ENCODE data around the gene HTRA1.

HTRA1 gene

DNA sequence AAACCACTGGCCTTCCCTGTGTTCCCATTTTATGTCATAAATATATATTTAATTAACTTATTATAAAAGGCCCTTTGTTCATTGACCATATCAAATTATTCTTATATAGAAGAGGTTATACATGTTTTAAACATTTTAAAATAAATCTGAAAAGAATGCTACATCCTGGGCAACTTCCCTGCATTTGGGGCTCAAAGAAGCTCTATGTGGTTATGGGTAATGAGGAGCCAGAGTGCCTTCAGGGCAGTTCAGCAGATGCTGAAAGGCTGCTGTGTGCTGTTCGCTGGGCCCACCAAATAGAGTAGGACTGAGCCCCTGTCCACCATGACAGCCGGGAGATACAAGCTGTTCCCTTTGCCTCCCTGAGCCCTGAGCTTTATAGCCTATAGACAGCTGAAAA, 35.9 kb downstream of the HTRA1 start:
- no peak for DNase-seq

DNA sequence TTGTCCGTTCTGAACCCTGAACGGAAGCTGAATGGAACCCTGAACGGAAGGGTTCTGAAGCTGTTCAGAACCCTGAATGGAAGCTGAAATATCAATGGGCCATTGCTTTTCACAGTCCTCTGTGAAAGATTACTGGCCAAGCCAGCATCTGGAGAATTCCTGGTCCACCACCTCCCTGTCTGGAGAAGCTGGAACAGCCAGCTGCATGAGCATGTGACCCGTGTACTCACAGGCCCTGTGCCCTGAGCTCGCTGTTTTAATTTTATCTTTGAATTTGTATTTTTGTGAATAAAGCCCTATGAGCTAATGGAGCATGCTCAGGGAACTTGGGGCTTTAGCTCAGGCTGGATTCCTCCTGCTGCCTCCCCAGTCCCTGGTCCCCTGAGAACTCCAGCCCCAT, 37.2 kb downstream of the HTRA1 start:
- DNase-seq, result no peak

DNA sequence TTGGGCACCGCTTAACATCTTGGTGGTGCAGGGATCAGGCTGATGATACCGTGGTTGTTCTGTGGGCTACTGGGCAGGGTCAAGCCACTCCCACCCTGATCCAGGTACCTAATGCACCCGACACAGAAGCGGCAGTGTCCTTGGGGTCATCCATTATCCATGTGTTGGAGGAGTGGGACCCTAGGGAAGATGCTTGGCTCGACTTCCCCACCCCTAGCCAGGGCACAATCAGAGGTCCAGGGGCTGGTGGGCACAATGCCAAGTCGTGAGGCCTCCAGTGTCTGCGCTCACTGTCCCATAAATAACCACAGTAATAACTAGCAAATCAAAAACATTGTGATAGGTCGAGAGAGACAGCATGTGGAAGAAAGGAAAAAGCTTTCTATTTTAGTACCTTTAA, 37.7 kb downstream of the HTRA1 start:
- no peak for DNase-seq

DNA sequence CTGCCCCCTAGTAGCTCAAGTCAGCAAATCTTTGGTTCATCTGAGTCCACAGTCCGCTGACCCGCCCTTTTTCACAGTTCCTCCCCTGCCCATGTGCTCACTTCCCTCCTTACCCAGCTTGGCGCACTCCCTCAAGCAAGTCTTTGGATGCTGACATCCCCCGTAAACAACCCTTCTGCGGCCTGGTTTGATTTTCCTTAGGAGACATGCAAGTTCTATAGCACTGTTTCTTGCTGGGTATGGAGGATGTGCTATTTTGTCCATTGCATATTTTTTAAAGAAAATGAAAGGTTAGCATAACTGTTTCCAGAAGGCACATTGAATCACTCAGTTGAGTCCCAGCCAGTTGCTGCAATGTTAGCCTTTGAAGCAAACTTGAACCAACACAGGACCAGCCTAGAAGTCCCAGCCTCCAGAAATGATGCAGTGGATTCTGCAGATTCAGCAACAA, 38.2 kb downstream of the HTRA1 start:
- no peak for DNase-seq

DNA sequence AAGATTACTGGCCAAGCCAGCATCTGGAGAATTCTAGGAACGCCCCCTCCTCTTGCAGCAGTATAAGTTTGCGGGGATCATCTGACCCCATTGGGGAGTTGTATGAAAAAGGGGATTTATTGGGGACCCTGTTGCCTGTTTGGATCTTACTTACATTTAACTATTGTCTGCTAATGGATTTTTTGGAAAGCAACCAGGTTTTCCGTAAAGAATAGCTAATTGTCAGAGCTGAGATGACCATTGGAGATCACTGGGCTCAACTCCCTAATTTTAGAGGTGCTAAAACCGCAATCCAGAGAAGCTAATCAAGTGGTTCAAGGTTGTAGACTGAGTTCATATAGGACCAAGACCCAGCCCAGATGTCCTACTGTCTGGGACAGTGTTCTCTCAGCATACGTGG, 38.8 kb downstream of the HTRA1 start:
- DNase-seq, result no peak

DNA sequence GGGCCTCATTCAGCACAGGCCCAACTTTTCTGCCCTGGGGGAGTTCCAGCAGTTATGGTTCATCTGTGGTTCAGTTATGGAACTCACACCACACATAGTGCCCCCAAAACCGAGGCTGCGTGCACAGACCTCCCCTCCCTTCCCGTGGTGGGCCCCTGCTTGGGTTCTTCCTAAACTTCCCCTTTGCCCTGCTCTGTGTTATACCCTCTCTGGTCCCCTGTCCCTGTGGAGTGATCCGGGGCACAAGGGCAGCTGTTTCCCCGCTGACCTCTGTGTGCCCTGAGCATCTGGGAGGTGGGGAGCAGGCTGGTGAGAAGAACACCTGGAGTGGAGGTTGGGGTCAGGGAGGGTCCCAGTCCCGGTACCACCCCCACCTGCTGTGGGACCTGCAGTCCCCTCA, 39.4 kb downstream of the HTRA1 start:
- DNase-seq, result no peak

DNA sequence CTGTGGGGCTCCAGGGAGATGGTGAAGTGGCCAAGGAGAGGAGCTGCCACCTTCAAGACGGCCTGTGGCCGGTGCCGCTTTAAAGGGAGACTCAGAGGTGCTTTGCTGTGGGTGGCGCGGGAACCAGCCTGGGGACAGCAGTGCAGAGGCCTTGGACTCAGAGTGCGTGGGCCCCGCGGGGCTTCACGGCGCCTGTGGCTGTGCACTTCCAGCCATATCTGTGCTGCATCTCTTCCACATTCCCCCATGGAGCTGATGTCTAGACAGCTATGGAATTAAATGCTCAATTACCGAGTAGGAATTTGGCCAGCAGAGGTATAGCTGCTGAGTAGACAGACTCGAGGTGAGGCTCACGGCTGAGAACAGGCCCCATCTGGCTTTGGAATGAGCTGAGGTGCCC, 41.7 kb downstream of the HTRA1 start:
- DNase-seq, result no peak

DNA sequence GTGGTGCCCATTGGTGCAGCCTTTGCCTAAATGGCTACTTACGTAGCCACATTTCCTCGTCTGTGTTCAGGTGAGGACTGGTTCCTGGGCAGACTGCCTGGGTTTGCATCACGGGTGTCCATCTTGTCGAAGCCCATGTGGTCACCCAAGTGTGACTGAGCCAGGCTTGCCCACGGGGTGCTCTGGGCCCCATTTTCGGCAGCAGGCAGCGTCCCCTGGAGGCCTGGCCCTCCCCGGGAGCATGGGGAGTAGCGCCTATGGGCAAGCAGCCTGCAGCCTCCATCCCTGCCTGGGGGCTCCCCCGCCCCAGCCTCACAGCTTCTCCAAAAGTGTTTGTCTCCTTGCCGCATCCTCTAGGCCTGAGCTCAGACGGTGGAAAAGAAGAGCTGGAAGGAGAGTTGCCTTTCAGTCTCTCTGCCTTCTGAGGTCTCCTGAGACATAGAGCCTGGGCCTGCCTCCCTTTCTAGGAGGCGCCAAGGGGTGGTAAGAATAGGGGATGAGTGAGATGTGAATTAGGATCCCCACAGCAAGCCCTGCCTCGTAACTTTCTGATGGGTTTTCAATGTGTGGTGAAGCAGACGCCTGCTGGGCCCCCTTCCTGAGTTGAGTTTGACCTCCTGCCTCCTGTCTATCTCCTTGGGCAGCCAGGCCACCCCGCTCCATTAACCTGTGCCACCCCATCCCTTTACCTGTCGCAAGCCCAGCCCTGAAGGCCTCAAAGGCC, 42.7 kb downstream of the HTRA1 start:
- DNase-seq, result no peak

DNA sequence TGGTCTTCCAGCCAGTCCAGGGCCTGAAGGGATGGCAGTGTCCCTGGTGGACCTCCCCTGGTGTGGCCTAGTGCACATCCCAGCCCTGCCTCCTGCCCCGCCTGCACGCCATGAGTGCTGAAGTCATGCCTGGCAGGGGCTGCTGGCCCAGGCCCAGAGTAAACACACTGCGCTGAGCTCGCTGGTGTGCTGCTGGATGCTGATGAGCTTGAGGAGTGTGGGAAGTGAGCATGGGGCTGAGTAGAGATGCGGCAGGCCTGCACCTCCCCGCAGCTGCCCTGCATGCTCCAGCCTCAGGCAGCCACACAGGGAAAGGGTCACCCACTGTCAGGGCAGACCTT, 43.2 kb downstream of the HTRA1 start:
- no peak for DNase-seq

DNA sequence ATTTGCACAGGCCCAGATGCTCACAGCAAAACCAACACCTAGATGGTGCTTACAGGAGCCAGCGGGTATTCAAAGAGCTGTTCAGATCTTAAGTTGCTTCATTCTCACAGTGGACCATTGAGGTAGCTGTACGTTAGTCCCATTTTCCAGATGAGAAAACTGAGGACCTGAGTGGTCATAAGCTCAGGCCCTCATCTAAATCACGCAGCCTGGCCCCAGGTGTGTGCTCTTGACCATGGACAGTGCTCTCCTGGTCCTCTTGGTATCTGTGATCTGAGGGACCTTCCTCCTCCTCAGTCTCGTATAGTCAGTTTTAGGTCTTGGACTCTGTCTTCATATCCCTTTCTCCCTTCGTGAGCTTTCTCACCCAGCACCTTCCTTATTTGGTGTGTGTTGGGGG, 43.7 kb downstream of the HTRA1 start:
- no peak for DNase-seq

DNA sequence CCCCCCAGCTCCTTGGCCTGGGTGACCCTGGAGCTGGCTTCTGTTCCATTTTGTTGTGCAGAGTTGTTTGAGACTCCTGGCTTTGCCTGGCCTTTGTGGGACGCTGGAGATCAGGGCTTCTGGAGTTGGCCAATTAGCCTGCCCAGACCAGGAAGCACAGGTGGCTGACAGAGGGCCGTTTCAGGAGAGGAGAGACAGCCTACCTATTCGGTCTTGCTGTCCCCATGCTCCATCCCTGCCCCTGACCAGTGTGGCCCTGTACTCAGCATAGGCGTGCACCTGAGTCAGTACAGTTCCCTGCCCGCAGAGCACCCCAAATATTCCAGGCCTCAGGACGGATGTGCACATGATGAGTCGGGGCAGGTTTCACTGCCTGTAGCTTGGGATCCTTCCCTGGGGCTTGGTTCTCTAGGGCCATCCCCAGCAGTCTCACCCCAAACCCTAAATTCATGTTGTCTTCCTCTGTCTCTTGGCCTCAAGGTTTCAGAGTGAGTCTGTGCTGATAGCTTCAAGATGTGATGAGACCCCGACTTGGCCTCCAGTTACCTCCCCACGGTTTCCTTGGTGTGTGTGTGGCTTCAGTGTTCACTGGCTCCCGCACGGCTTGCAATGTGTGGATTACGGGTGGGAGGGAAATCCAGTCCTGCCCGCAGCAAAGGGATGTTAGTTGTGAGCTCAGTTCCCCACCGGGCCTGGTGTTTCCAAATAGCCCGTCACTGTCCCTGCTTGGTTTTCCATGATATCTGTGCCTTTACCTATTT, 44.7 kb downstream of the HTRA1 start:
- DNase-seq, result no peak

DNA sequence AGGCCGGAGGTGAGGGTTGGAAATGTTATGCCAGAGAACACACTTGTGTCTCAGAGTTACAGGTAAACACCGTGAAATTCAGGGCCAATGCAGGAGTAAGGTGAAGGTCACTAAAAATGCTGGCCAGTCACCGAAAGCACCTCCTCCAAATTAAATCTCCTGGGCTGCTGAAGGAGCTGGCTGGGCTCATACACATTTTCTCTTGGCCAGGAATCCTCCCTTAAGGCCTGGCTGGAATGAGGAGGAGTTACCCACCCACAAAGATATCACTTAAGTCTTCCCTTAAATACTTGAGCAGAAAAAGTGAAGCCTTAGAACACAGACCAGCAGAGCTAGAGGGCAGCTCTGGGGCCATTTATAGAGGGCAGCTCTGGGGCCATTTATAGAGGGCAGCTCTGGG, 46.3 kb downstream of the HTRA1 start:
- DNase-seq, result no peak

DNA sequence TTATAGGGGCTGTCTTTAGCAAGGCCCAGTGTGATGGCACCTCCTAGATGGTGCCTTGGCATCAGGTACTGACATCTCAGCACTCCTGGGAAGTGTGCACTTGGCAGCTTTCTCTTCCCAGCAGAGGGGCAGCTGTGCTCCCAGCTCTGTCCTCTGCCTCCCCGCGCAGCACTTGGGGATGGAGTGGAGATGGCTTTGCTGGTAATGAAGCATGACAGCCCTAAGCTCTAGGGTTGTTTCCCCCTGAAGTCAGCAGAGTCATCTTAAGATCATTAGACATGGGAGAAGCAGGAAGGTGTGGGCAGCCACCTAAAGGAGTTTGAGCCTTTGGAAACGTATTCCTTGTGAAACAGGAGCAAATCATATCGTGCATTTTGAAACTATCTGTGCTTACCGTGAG, 46.7 kb downstream of the HTRA1 start:
- no peak for DNase-seq

DNA sequence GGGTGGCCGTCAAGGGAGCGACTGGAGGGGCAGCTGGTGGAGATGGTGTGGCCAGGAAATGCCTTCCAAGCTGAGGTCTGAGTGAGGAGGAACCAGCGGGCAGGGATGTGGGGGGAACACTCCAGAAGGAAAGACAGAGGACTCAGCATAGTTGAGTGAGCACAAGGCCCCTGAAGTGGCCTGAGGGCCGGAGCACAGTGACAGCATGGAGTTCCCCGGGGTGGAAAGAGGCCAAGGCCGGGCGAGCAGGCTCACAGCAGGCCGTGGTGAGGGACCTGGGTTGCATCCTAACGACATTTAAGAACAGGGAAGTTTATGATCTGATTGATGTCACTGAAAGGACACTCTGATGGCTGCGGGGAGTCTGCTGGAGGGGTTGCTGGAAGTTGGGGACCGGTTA, 48.0 kb downstream of the HTRA1 start:
- no peak for DNase-seq

DNA sequence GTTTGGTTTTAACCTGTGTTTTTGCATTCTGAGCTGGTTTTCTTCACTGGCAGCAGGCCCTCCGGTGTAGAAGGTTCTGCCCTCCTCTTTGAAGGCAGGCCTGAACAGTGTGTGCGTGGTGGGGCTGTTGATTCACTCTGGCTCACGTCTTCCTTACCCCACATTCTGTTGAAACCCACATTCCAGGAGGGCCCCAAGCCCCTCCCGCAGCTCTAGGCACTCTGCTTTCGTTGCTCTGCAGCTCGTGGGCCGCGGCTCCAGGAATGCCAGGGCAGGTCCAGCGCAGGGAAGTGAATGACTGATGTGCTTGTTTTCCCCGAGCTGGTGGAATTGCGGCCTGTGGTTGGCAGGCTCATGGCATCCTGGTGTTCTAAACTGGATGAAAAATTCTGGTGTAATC, 49.0 kb downstream of the HTRA1 start:
- DNase-seq, result no peak

DNA sequence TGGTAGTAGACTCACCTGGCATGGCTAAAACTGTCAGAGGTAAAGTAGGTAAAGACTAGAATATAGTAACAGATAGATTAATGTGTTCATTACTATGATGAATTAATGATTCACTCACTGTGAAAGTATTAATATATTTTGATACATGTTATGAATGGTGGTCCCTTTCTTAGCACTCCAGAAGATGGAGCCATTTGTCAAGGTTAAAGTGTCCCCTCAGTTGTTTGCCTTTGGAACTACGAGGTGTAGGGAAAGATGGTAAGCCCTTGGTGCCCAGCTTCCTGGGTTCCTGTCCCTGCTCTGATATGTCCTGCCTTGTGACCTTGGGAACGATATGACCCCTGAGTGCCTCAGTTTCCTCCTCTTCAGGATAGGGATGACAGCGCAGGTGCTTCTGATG, 49.4 kb downstream of the HTRA1 start:
- no peak for DNase-seq

DNA sequence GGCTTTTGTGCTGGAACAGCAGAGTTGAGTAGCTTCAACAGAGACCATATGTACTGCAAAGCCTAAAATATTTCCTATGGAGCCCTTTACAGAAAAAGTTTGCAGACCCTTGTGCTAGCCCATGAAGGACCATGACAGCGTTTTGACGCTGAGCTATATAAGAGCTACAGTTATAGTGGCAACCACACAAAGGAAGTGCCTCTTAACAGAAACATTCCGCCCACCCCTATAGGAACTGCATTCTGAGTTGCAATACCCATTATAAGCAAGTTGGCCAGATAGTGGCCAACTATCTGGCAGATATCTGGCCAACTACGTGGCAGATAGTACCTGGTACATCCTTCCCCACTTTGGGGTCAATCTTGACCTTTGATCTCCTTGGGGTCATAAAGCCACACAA, 51.7 kb downstream of the HTRA1 start:
- DNase-seq, result no peak

DNA sequence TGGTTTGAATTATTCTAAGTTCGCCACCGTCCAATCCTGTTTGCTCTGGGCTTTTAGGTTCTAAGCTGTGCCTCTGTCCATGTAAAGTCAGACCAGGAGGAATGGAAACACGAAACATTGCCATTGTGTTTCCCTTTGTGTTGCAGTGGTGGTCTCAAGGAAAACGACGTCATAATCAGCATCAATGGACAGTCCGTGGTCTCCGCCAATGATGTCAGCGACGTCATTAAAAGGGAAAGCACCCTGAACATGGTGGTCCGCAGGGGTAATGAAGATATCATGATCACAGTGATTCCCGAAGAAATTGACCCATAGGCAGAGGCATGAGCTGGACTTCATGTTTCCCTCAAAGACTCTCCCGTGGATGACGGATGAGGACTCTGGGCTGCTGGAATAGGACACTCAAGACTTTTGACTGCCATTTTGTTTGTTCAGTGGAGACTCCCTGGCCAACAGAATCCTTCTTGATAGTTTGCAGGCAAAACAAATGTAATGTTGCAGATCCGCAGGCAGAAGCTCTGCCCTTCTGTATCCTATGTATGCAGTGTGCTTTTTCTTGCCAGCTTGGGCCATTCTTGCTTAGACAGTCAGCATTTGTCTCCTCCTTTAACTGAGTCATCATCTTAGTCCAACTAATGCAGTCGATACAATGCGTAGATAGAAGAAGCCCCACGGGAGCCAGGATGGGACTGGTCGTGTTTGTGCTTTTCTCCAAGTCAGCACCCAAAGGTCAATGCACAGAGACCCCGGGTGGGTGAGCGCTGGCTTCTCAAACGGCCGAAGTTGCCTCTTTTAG, 52.9 kb downstream of the HTRA1 start:
- DNase-seq, result no peak

DNA sequence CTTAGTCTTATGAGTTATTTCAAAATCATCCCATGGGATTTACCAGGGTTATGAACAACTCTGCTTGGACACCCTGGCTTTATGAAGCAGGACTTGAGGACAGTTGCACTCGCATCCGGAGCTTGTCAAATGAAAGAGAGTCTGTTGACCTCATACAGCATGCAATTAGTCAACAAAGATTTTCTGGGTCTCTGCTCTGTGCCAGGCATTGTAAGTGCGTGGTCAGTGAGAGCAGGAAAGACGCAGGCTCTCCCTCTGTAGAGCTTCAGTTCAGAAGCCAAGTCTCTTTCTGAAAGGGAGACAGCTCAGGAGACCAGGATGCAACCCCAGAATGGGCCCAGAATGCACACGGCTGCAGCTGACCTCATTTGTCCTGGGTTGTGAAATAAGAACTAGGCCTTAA, 53.7 kb downstream of the HTRA1 start:
- no peak for DNase-seq

DNA sequence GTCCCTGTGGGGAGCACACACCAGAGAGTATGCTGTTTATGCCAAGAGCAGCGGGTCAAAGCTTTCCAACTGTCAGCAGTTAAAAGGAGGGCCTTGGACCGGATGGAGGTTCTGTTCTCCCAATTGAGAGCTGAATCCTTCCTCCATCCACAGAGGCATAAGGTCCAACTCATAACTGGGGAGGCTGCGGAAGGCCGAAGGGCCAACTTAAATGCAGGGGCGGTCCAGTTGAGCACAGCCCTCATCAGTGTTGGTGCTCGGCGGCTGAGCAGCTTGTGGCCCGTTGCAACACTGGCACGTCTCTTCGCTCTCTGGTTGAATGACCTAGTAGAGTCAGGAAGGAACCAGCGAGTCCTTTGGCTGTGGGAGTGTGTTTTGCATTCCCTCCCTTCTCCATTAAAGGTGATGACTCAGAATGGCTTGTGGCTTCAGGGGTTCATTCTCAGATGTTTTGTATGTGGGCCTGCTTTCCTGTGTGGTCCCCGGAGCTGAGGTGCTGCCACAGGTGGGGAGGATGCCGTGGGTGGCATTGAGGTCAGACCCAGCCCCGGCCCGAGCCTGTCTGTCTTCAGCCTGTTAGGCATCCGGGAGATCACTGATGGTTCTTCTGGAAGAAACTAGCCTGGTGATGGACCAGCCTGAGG, 54.4 kb downstream of the HTRA1 start:
- DNase-seq, result no peak

DNA sequence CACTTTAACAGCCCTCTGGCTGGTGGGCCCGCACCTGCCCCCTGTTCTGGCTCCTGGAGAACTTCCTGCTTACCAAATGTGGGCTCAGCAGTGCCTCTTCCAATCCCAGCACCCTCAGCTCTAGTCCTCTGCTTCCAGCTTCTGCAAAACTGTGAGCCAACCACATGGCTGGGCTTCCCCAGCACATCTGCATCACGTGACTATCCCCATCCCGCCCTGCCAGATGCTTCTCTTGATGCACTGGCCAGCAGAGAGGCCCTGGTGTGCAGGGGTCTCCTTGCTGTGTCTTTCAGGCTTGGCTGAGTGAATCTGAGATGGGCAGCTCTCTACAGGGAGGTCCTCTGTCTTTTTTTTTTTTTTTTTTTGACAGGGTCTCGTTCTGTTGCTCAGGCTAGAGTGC, 55.4 kb downstream of the HTRA1 start:
- no peak for DNase-seq

DNA sequence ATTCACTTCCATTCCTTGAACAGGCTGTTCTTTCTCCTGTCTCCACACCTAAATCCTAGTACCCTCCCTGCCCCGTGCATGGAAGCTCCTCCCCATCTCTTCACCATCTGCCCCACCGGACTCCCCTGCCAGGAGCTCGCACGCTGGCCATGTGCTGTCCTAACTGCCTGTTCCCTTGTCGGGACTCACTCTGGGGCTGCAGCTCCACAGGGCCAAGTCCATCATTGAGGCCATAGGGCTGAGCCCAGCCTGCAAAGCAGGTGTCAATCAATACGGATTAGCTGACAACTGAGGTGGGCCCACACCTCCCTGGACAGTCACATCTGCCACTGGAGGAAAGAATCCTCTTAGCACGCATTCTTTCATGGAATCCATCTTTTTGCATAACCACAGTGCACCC, 57.8 kb downstream of the HTRA1 start:
- no peak for DNase-seq

DNA sequence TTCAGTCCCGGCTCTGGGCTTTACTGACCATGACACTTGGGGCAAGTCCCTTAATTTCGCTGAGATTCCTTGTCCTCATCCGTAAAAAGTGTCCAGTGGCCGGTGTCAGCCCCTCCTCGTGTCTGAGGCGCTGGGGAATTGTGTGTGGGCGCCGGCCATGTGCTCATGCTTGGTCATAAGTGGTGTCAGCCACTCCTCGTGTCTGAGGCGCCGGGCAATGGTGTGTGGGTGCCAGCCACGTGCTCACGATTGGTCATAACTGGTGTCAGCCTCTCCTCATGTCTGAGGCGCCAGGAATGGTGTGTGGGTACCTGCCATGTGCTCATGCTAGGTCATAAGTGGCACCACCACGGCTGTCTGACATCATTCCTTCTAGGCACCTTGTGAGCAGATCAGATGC, 58.5 kb downstream of the HTRA1 start:
- DNase-seq, result no peak

DNA sequence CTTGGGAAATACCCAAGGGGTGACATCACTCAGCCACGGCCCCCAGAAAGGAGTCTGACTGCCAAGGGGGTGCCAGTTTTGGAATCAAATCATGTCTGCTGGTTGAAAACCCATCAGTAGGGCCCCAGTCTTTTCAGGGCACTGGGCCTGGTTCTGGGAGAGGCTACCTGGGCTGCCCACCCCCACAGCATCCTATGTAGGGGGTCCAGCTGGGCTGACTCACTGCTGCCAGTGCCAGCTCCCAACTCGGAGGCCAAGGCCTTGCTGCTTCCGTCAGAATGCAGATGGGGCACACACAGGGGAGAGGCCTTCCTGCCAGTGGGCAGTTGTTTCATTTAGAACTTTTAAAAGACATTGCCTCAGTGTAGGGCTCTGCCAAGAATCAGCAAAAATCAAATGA, 59.7 kb downstream of the HTRA1 start:
- DNase-seq, result no peak

Measured in NCI-H526 treated with DMSO at 0.1 percent for 48 hours (cell line).